Activated B cell treated with CpG ODN at 0.5 μM for 24 hours (primary cell): ENCODE data around the gene ST6GALNAC6. TPM values are rescaled to one million over a fixed set of nuclear protein-coding genes. Genes with fewer than 3 reads are reported as not detected.

Experiments
- ATAC-seq: fragments of 200-7000 bp; cut with Tn5 transposase; one replicate; pipeline ENCODE4 v1.10.0; 2021; ENCODE audit warnings: low read depth, mild to moderate bottlenecking, moderate library complexity
- CTCF ChIA-PET: fragments of 350-600 bp; sonication (Branson Sonifier 250); formaldehyde crosslinking; loops from one replicate; lab custom pipeline; 2021; ENCODE audit warnings: antibody characterized with exemption; lab: Charles Lee
- POLR2A ChIA-PET: fragments of 350-600 bp; sonication (Branson Sonifier 250); formaldehyde crosslinking; loops from one replicate; lab custom pipeline; 2021; ENCODE audit warnings: antibody characterized with exemption; lab: Charles Lee
- DNase-seq: peaks from one replicate; pipeline ENCODE4 v3.0.0; 2022
- H3K27ac Mint-ChIP-seq: one replicate; pipeline ENCODE4 v1.8.0; 2020; ENCODE audit warnings: mixed read lengths
- H3K27me3 Mint-ChIP-seq: one replicate; pipeline ENCODE4 v1.8.0; 2021; ENCODE audit warnings: mixed read lengths
- H3K36me3 Mint-ChIP-seq: one replicate; pipeline ENCODE4 v1.8.0; 2021; ENCODE audit warnings: low read depth, mixed read lengths
- H3K4me1 Mint-ChIP-seq: one replicate; pipeline ENCODE4 v1.8.0; 2021; ENCODE audit warnings: mixed read lengths
- H3K4me3 Mint-ChIP-seq: one replicate; pipeline ENCODE4 v1.8.0; 2020; ENCODE audit warnings: mild to moderate bottlenecking, mixed read lengths
- H3K9me3 Mint-ChIP-seq: one replicate; pipeline ENCODE4 v1.8.0; 2020; ENCODE audit warnings: mixed read lengths
- intact Hi-C: fragments of 100-400 bp; cut with micrococcal nuclease; formaldehyde crosslinking; loops from one replicate; pipeline ENCODE4 v1.15.1; 2024
- total RNA-seq: library from RNA; stranded (reverse); gene quantifications from 2 replicates; pipeline ENCODE4 v1.2.3, GENCODE V29; 2022
- TF ChIP-seq, protein P1 (sequence below): fragments of 200-600 bp; IDR thresholded peaks from one replicate; pipeline ENCODE4 v1.8.0; 2022; ENCODE audit warnings: antibody characterized with exemption, mild to moderate bottlenecking

ST6GALNAC6 gene
- total RNA-seq, 1 donor from 2014 or later, result 47.5 TPM

DNA sequence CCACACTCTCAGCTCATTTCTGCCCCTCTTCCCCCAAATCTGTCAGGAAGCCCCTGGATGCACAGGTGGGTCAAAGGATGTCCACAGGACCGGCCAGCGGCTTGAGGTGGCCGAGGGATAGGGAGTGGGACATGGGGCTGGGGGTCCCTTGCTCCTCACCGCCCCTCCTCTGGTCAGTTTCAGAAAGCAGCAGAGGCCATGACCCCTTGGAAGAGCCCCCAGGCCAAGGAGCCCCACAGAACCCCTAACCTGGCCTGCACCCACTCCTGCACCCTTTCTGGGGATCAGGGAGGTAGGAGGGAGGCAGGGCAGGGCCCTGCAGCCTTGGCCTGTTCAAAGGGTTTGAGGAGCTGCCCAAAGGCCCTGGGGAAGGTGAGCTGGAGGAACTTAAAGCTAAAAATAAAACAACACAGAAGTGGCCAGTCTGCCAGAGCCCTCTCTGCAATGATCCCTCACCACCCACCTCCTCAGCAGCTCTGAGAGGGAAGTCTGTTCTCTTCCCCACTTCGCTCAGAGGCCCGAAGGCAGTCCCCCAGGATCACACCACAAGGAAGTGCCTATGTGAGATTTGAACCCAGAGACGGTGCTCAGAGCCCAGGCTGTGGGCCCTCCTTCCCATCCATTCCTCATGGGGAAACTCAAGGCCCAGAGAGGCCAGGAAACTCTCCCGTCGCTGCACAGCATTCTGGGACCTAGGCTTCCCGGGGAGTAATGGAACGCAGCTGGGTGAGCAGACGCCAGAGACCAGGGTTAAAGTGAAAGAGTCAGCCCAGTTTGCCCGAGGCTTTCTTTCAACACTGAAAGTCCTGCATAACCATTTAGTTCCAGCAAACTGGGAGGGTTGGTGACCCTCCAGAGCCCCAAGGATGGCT, 45.9 kb downstream of the ST6GALNAC6 start:
- ChIA-PET CTCF (interaction anchor here (1.3 to 1.4 kb wide), 2 partner anchors 16 to 67 kb away, joined by 3 to 10 read pairs; no protein-coding TSS in a partner anchor), POLR2A (interaction anchor here (0.5 to 2.8 kb wide), 8 partner anchors 8 to 119 kb away, joined by 3 to 9 read pairs (median 4); partner anchors contain the start of genes CDK9 and TOR2A)
- Mint-ChIP-seq H3K4me1 (peaks cover 36% of the 10 kb centered on the region), H3K27ac (peak overlapping the region; percentile 41), H3K36me3 (peaks cover 9% of the 10 kb centered on the region), H3K4me3 (peak overlapping the region; percentile 82), H3K27me3 (no peaks in the 10 kb centered on the region), H3K9me3 (peaks cover 9% of the 10 kb centered on the region)
- TF ChIP-seq, protein P1, sequence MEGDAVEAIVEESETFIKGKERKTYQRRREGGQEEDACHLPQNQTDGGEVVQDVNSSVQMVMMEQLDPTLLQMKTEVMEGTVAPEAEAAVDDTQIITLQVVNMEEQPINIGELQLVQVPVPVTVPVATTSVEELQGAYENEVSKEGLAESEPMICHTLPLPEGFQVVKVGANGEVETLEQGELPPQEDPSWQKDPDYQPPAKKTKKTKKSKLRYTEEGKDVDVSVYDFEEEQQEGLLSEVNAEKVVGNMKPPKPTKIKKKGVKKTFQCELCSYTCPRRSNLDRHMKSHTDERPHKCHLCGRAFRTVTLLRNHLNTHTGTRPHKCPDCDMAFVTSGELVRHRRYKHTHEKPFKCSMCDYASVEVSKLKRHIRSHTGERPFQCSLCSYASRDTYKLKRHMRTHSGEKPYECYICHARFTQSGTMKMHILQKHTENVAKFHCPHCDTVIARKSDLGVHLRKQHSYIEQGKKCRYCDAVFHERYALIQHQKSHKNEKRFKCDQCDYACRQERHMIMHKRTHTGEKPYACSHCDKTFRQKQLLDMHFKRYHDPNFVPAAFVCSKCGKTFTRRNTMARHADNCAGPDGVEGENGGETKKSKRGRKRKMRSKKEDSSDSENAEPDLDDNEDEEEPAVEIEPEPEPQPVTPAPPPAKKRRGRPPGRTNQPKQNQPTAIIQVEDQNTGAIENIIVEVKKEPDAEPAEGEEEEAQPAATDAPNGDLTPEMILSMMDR, result no peak
- intact Hi-C loops, result no loop called here
- DNase-seq (no peak), ATAC-seq (peak; percentile 35)

- ChIA-PET POLR2A (interaction anchor here (0.5 to 2.4 kb wide), 6 partner anchors 9 to 83 kb away, joined by 3 to 9 read pairs (median 3); partner anchors contain the start of gene CDK9), CTCF (interaction anchor here (1.3 to 1.4 kb wide), 2 partner anchors 17 to 66 kb away, joined by 3 to 10 read pairs; no protein-coding TSS in a partner anchor)
- ATAC-seq, result no peak
- peaks cover 33% of the 10 kb centered on the region for H3K4me1 Mint-ChIP-seq
- H3K36me3 Mint-ChIP-seq, result peaks cover 9% of the 10 kb centered on the region
- intact Hi-C loops, result no loop called here
- TF ChIP-seq, protein P1, result no peak
- H3K27me3 Mint-ChIP-seq, result no peaks in the 10 kb centered on the region
- no peak for DNase-seq
- H3K4me3 Mint-ChIP-seq, result no peak overlapping the region
- H3K9me3 Mint-ChIP-seq, result peaks cover 11% of the 10 kb centered on the region
- no peak overlapping the region for H3K27ac Mint-ChIP-seq
Observed at GRCh38 chr9:127852829-127853228, 46.6 kb downstream of the ST6GALNAC6 start.

DNA sequence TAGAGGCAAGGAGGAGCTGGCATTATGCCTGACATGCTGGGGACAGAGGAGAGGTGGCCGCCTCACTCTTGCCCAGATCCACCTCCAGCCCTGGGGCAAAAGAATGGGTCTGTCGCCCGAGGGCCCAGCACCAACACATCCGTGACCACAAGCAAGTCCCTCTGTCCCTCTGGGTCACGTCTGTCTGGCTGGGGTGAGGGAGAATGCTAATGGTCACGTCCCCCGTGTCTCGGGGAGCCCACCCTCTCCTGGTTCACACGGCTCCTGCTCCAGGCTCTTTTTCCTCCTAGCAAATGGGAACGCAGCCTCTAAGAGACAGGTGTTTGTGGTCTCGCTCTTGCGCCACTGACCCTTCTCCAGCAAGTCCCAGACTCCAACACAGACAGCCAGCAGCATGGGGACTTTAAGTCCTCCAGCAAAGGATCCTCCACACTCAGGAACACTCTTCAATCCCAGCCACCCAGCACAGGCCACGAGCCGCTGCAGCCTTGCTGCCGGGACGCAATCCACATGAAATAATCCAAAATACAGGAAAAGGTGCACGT, 49.0 kb downstream of the ST6GALNAC6 start:
- ChIA-PET CTCF (no interaction called here), POLR2A (interaction anchor here (0.6 to 1.1 kb wide), 2 partner anchors 48 to 58 kb away, joined by 3 to 6 read pairs; partner anchors contain the start of gene FPGS)
- no peak for ATAC-seq
- Mint-ChIP-seq H3K27ac (no peak overlapping the region), H3K4me1 (peaks cover 22% of the 10 kb centered on the region), H3K36me3 (peaks cover 9% of the 10 kb centered on the region), H3K27me3 (no peaks in the 10 kb centered on the region), H3K9me3 (peaks cover 11% of the 10 kb centered on the region), H3K4me3 (no peak overlapping the region)
- DNase-seq, result no peak
- intact Hi-C loops, result no loop called here
- TF ChIP-seq, protein P1, result no peak

DNA sequence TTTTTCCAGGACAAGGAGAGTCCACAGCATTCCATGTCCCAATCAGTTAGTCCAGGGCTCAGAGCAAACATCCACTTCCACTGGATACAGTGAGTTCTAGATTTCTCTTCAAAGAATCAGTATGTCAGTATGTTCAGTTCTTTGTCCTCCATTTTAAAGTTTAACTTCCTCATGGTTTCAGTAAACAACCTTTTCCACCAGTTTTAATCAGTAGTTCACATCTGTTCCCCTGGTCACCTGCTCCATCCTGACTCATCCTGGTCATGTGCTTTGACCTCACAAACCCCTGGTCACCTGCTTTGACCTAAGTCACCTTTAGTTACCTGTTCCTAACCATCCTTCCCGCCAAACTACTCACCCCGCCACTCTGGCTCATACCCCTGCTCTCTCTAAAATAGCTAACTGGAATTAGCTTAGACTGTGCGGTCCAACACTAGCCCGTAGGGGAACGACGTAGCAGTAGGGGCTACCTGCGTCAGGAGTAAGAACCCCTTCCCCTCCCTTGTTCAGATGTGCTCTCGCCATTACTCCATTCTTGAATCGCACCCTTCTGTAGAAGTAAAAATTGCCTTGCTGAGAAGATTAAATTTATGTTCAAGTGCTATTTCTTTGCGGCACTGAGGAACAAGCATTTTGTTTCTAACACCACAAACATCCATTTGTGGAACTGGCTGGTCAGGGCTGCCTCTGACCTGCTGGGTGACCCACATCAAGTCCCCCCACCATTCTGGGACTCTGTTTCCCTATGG, 50.5 kb downstream of the ST6GALNAC6 start:
- Mint-ChIP-seq H3K27ac (no peak overlapping the region), H3K4me3 (no peak overlapping the region), H3K4me1 (peaks cover 16% of the 10 kb centered on the region), H3K36me3 (peaks cover 9% of the 10 kb centered on the region), H3K9me3 (peaks cover 11% of the 10 kb centered on the region), H3K27me3 (no peaks in the 10 kb centered on the region)
- TF ChIP-seq, protein P1, result no peak
- ChIA-PET CTCF (no interaction called here), POLR2A (no interaction called here)
- ATAC-seq (no peak), DNase-seq (no peak)
- intact Hi-C loops, result no loop called here
